Activated naive CD8-positive, alpha-beta T cell treated with anti-CD3 and anti-CD28 coated beads for 36 hours (primary cell): Measurements from ENCODE around the gene ITGAD. TPM values are rescaled to one million over a fixed set of nuclear protein-coding genes. Genes with fewer than 3 reads are reported as not detected.

Experiments used
- DNase-seq: peaks from one replicate; pipeline ENCODE4 v3.0.0; 2021
- H3K27ac Mint-ChIP-seq: one replicate; pipeline ENCODE4 v1.8.0; 2022; ENCODE audit warnings: mild to moderate bottlenecking, moderate library complexity, mixed read lengths
- H3K27me3 Mint-ChIP-seq: one replicate; pipeline ENCODE4 v1.8.0; 2022; ENCODE audit warnings: mild to moderate bottlenecking, mixed read lengths
- H3K36me3 Mint-ChIP-seq: one replicate; pipeline ENCODE4 v1.8.0; 2021; ENCODE audit warnings: mild to moderate bottlenecking, mixed read lengths
- H3K4me1 Mint-ChIP-seq: one replicate; pipeline ENCODE4 v1.8.0; 2021; ENCODE audit warnings: mixed read lengths
- H3K4me3 Mint-ChIP-seq: one replicate; pipeline ENCODE4 v1.8.0; 2022; ENCODE audit warnings: mild to moderate bottlenecking, moderate library complexity, mixed read lengths
- H3K9me3 Mint-ChIP-seq: one replicate; pipeline ENCODE4 v1.8.0; 2022; ENCODE audit warnings: mixed read lengths
- total RNA-seq, 2 experiments: library from RNA; stranded (reverse); gene quantifications; one replicate each; pipeline ENCODE4 v1.2.3, GENCODE V29; 2021

The ITGAD gene
- total RNA-seq, 2 experiments from 2014 or later: not detected

DNA sequence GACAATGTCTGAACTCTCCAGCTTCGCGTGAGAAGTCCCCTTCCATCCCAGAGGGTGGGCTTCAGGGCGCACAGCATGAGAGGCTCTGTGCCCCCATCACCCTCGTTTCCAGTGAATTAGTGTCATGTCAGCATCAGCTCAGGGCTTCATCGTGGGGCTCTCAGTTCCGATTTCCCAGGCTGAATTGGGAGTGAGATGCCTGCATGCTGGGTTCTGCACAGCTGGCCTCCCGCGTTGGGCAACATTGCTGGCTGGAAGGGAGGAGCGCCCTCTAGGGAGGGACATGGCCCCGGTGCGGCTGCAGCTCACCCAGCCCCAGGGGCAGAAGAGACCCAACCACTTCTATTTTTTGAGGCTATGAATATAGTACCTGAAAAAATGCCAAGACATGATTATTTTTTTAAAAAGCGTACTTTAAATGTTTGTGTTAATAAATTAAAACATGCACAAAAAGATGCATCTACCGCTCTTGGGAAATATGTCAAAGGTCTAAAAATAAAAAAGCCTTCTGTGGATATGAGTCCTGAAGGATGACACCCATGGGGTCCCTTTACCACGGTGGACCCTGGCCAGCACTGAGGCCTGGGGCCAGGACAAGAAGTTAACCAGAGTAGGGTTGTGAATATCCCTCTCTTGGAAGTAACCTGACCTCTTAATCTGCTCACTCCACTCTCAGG lies 10.5 kb upstream of the ITGAD start:
- Mint-ChIP-seq H3K9me3 (no peaks in the 10 kb centered on the region), H3K36me3 (no peaks in the 10 kb centered on the region), H3K4me1 (peaks cover 15% of the 10 kb centered on the region), H3K27ac (no peak overlapping the region), H3K4me3 (no peak overlapping the region), H3K27me3 (peaks cover 9% of the 10 kb centered on the region)
- peak; percentile 64 for DNase-seq

DNA sequence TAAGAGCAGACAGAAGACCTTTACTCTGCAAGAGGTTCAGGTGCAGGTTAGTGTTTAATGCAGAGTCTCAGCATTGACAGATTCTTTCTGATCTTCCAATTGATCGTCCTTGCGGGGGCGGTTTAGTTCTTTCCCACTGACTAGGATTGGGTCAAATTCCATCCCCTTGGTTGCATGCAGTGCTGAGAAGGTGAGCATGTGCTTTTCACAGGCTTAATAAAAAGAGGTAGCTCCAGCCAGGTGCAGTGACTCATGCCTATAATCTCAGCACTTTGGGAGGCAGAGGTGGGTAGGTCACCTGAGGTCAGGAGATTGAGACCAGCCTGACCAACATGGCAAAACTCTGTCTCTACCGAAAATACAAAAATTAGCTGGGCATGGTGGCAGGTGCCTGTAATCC lies 7.5 kb upstream of the ITGAD start:
- peak overlapping the region; percentile 16 for H3K27ac Mint-ChIP-seq
- peaks cover 20% of the 10 kb centered on the region for H3K27me3 Mint-ChIP-seq
- no peak overlapping the region for H3K4me3 Mint-ChIP-seq
- H3K4me1 Mint-ChIP-seq: peaks cover 15% of the 10 kb centered on the region
- no peak for DNase-seq
- H3K36me3 Mint-ChIP-seq: no peaks in the 10 kb centered on the region
- H3K9me3 Mint-ChIP-seq: no peaks in the 10 kb centered on the region

DNA sequence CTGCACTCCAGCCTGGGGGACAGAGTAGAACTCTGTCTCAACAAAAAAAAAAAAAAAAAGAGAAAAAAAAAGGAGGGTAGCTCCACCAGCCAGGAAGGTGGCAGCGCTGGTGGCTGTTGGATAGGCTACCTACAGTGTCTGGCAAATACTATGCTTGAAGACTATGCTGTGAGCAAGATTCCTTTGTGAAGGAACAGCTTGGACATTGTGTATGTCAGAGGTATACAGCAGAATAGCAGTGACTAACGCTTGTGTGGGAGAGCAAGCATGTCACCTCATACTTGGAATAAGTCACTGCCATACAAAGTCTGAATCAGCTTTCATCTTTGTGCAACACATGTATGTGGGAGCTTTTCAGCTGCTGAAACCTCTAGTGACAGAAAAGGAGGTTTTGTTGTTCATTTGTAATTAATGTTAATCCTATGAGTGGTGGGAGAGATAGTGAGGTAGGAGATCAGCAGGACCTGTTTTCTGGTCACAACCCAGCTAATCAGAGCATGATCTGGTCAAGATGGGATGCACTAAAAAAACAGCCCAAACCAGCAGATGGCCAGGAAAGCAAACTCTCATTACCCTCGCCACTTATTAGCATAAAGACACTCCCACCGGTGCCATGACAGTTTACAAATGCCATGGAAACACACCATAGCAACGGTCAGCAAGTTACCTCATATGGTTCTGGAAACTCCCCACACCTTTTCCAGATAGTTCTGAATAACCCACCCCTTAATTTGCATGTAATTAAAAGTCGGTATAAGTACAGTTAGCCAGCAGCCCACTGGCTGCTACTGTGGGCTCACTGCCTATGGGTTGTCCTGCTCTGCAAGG lies 6.8 kb upstream of the ITGAD start:
- peak; percentile 22 for DNase-seq
- H3K27me3 Mint-ChIP-seq: peaks cover 22% of the 10 kb centered on the region
- no peaks in the 10 kb centered on the region for H3K9me3 Mint-ChIP-seq
- H3K4me3 Mint-ChIP-seq: no peak overlapping the region
- peaks cover 15% of the 10 kb centered on the region for H3K4me1 Mint-ChIP-seq
- no peaks in the 10 kb centered on the region for H3K36me3 Mint-ChIP-seq
- H3K27ac Mint-ChIP-seq: peak overlapping the region; percentile 16

DNA sequence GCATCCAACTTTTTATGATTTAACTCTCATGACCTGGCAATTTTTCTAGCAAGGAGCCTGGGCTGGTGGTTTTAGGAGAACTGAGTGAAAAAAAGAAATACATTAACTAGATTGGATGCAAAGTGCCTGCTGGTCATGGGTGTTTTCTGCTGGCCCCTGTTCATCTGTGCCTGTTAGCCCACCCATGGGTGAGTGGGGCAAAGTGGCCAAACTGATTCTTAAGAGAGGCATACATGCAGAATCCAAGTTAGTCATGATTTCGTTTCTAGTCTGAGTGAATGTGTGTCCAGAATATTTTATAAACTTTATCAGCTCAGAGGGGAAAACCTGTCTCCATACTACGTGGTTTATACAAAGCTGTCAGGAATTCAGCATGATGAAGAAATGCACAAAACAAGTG lies 4.6 kb upstream of the ITGAD start:
- H3K27me3 Mint-ChIP-seq: peaks cover 19% of the 10 kb centered on the region
- H3K27ac Mint-ChIP-seq: no peak overlapping the region

DNA sequence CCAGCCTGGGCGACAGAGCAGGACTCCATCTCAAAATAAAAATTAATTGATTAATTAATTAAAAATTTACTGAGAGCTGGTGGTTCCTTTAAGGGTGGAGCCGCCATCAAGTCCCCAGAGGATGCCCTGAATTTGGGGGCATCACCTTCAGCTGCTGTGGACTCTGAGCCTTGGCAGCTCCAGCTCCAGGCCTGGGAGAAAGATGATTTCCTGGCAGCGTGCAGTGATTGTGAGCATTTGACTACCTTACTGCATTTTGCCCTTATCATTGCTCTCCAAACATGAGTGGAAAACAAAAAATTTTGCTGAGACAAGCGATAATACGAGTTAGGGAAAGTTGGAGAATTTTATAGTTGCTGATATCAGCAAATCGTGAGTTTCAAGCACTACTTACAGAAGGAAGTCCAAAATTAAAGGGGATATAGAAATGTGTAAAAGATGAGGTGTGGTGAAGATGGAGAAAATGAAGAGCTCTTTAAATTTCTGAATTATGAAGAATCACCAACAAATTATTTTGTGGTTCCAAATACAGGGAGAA lies 2.6 kb upstream of the ITGAD start:
- no peak overlapping the region for H3K4me3 Mint-ChIP-seq
- no peak overlapping the region for H3K27ac Mint-ChIP-seq
- H3K4me1 Mint-ChIP-seq: peaks cover 12% of the 10 kb centered on the region
- no peak for DNase-seq
- H3K36me3 Mint-ChIP-seq: no peaks in the 10 kb centered on the region
- peaks cover 19% of the 10 kb centered on the region for H3K27me3 Mint-ChIP-seq
- no peaks in the 10 kb centered on the region for H3K9me3 Mint-ChIP-seq

More for the DNA sequence above, 4.6 kb upstream of the ITGAD start:
- H3K9me3 Mint-ChIP-seq: no peaks in the 10 kb centered on the region
- H3K4me3 Mint-ChIP-seq: no peak overlapping the region
- H3K36me3 Mint-ChIP-seq: no peaks in the 10 kb centered on the region
- peaks cover 15% of the 10 kb centered on the region for H3K4me1 Mint-ChIP-seq
- no peak for DNase-seq

DNA sequence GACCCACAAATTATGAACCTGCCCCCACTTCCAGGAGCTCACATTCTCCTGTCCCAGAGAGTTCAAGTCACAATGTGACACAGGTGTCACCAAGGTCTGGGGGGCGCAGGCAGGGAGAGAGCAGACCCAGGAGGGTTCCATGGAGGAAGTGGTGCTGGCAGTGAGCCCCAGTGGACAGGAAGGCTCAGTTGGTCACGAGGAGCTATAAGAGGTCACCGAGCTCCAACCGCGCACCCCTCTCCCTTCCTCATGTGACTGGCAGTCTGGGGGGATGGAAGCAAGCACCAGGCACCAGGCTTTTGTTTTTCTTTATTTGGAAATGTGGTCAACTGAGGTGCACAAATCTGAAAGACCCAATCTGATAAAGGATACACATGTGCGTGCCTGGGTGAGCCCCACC lies 2.5 kb downstream of the ITGAD start:
- H3K4me3 Mint-ChIP-seq: no peak overlapping the region
- H3K4me1 Mint-ChIP-seq: peaks cover 2% of the 10 kb centered on the region
- H3K36me3 Mint-ChIP-seq: peaks cover 2% of the 10 kb centered on the region
- no peak for DNase-seq
- peaks cover 10% of the 10 kb centered on the region for H3K9me3 Mint-ChIP-seq
- peaks cover 3% of the 10 kb centered on the region for H3K27me3 Mint-ChIP-seq
- H3K27ac Mint-ChIP-seq: no peak overlapping the region

DNA sequence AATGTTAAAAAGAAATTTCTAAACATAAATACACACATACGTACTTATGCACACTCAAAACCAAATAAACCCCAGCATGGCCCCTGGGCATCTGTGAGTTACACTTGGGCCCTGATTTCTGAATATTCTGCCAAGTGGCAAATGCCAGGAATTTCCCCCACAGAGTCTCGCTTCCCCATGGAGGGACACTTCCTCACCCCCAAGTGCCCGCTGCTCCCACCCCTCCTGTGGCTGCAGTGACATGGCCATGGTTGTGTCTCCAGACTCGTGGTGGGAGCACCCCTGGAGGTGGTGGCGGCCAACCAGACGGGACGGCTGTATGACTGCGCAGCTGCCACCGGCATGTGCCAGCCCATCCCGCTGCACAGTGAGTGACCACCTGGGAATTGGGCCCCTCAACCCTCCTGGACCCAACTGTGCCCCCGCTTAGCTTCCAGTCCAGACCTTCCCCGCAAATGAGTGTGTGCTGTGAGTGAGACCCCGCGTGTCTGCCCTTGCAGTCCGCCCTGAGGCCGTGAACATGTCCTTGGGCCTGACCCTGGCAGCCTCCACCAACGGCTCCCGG lies 4.0 kb downstream of the ITGAD start:
- Mint-ChIP-seq H3K9me3 (peaks cover 10% of the 10 kb centered on the region), H3K27ac (no peak overlapping the region), H3K27me3 (no peaks in the 10 kb centered on the region), H3K4me3 (no peak overlapping the region), H3K4me1 (peaks cover 2% of the 10 kb centered on the region), H3K36me3 (peaks cover 2% of the 10 kb centered on the region)
- no peak for DNase-seq

DNA sequence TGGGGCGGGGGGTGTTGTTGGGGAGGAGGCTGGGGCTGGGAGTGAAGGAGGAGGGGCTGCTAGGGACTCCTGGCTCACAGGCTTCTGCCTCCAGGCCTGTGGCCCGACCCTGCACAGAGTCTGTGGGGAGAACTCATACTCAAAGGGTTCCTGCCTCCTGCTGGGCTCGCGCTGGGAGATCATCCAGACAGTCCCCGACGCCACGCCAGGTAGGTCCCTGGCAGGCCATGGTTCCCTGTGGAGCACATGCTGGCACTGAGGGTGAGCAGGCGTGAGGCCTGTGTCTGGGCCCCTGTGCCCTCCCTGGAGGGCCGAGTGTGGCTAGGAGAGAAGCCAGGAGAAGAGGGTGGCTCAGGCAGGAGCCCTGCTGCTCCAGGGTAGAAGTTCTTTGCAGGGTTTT lies 4.6 kb downstream of the ITGAD start:
- Mint-ChIP-seq H3K9me3 (peaks cover 10% of the 10 kb centered on the region), H3K27ac (no peak overlapping the region)

DNA sequence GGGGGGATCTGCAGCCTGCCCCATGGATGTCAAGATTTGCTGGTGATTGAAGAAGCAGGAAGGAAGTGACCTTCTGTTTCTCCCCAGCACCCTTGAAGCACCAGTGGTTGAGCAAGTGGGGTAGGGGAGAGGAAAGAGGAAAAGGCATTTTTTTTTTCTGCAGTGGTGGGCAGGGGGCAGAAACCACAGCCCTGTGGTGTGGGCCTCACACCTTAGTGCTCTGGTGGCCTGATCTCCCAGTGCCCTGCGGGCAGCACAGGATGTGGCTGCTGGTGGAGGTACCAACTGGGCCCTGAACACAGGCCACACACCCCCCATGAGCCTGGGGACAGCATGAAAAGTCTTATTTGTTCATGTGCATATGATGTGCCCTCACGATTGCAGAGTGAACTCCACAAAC lies 7.1 kb downstream of the ITGAD start:
- no peak for DNase-seq
- no peak overlapping the region for H3K27ac Mint-ChIP-seq

More for the DNA sequence above, 4.6 kb downstream of the ITGAD start:
- peaks cover 5% of the 10 kb centered on the region for H3K4me1 Mint-ChIP-seq
- H3K4me3 Mint-ChIP-seq: no peak overlapping the region
- DNase-seq: no peak
- no peaks in the 10 kb centered on the region for H3K27me3 Mint-ChIP-seq
- peaks cover 2% of the 10 kb centered on the region for H3K36me3 Mint-ChIP-seq

DNA sequence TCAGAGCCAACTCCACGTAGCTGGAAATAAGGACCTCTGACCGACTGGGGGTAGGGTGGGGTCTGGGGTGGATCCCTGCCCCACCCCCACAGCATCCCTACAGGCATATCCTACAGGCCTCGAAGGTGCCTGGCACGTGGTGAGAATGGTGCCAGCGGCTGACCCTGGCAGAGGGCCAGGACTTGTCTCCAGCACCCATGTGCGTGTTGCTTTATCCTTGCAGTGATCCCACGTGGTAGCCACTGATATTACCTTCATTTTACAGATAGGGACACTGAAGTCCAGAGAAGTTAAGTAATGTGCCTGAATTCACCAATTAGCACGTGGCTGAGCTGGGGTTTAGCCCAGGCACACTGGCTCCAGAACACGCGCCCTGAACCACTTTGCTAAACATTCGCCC lies 8.3 kb downstream of the ITGAD start:
- no peak for DNase-seq
- H3K27me3 Mint-ChIP-seq: no peaks in the 10 kb centered on the region
- peaks cover 10% of the 10 kb centered on the region for H3K9me3 Mint-ChIP-seq
- H3K4me1 Mint-ChIP-seq: peaks cover 4% of the 10 kb centered on the region
- no peak overlapping the region for H3K27ac Mint-ChIP-seq
- H3K4me3 Mint-ChIP-seq: no peak overlapping the region
- H3K36me3 Mint-ChIP-seq: peaks cover 2% of the 10 kb centered on the region

More for the DNA sequence above, 7.1 kb downstream of the ITGAD start:
- Mint-ChIP-seq H3K27me3 (no peaks in the 10 kb centered on the region), H3K4me1 (peaks cover 4% of the 10 kb centered on the region), H3K36me3 (peaks cover 2% of the 10 kb centered on the region), H3K9me3 (peaks cover 10% of the 10 kb centered on the region), H3K4me3 (no peak overlapping the region)

DNA sequence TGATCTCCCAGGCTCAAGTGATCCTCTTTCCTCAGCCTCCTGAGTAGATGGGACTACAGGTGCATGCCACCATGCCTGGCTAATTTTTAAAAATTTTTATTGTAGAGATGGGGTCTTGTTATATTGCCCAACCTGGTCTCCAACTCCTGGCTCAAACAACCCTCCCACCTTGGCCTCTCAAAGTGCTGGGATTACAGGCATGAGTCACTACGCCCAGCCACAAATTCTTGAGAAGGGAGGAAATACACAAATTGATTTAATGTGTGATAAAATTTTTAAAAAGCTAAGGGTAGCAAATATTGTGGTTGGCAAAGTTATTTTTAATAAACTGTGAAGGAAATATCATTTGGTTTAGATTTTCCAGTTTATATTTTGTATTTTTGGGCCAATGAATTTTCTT lies 9.6 kb downstream of the ITGAD start:
- Mint-ChIP-seq H3K36me3 (peaks cover 2% of the 10 kb centered on the region), H3K27ac (no peak overlapping the region), H3K27me3 (no peaks in the 10 kb centered on the region), H3K9me3 (peaks cover 10% of the 10 kb centered on the region), H3K4me3 (no peak overlapping the region), H3K4me1 (peaks cover 4% of the 10 kb centered on the region)
- DNase-seq: no peak

DNA sequence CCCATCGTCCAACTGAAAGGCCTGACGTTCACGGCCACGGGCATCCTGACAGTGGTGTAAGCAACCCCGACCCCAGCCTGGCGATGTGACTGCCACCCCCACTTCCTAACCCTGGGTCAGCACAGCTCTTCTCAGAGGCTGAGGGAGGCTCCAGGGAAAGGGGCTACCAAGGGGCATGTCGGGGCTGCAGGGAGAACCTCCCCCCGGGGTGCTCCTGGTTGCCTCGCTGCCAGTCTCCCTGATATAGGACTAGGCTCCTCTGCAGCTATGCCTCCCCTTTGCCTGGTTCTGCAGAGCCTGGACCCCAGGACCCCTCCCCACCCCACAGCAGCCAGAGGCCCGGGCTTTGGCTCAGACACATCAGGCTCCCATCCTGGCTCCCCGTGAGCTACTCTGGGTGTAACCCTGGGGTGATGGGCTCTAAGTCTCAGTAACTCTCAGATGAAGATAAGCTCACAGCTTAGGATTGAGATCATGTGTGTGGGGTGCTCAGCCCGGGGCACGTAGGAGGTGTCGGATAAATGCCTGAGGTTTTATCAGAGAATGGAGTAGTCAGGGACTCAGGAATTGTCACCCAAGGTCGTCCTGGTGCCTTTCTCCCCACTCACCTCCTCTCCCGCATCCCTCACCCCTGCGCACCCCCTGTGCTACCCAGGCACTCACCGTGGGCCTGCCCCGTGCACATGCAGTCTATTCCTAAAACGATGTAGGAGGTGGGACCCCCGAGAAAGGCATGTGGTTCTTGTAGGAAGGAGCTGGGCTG lies 10.6 kb downstream of the ITGAD start:
- peaks cover 10% of the 10 kb centered on the region for H3K9me3 Mint-ChIP-seq
- H3K36me3 Mint-ChIP-seq: peaks cover 2% of the 10 kb centered on the region
- peaks cover 4% of the 10 kb centered on the region for H3K4me1 Mint-ChIP-seq
- DNase-seq: no peak
- H3K4me3 Mint-ChIP-seq: no peak overlapping the region
- H3K27me3 Mint-ChIP-seq: no peaks in the 10 kb centered on the region
- H3K27ac Mint-ChIP-seq: no peak overlapping the region

DNA sequence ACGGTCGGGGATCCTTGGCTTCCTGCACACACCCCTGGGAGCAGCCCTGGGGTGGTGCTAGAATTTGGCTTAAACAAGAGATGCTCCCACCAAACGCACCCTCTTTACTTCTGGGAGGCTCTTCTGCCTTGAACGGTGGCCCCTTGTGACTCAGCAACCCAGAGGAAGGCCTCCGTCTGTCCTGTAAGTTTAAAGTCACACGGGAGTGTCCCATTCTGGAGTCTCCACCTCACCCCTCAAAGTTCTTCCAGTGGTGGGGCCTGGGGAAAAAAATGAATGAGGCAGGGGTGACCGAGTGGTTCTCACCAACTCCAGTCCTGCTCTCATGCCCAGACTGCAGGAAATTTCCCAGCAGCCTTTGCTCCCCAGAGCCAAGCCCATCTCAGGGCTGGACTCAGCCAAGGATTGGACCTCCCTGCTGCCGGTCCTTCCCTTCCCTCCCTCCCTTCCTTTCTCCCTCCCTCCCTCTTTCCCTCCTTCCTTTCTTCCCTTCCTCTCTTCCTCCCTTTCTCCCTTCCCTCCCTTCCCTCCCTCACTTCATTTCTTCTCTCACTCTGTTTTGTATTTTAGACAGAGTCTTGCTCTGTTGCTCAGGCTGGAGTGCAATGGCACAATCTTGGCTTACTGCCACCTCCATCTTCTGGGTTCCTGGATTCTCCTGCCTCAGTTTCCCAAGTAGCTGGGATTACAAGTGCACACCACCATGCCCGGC lies 11.4 kb downstream of the ITGAD start:
- Mint-ChIP-seq H3K27me3 (no peaks in the 10 kb centered on the region), H3K4me1 (peaks cover 4% of the 10 kb centered on the region), H3K4me3 (no peak overlapping the region), H3K27ac (no peak overlapping the region), H3K9me3 (peaks cover 4% of the 10 kb centered on the region), H3K36me3 (no peaks in the 10 kb centered on the region)
- DNase-seq: no peak

DNA sequence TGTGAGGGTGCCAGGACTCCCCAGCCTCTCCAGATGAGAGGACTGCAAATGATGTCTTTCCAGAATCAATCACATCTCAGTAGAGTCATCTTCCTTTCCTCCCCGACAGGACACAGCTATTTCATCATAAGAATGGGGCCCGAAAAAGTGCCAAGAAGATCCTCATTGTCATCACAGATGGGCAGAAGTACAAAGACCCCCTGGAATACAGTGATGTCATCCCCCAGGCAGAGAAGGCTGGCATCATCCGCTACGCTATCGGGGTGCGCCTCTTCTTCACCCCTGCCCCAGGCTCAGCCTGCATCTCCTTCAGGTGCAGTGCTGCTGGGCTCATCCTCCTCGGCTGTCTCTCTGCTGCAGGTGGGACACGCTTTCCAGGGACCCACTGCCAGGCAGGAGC lies 14.3 kb downstream of the ITGAD start:
- no peaks in the 10 kb centered on the region for H3K27me3 Mint-ChIP-seq

More for the DNA sequence above, 14.3 kb downstream of the ITGAD start:
- no peak overlapping the region for H3K27ac Mint-ChIP-seq
- no peak overlapping the region for H3K4me3 Mint-ChIP-seq
- no peaks in the 10 kb centered on the region for H3K9me3 Mint-ChIP-seq
- DNase-seq: no peak
- H3K4me1 Mint-ChIP-seq: peaks cover 4% of the 10 kb centered on the region
- no peaks in the 10 kb centered on the region for H3K36me3 Mint-ChIP-seq
